HCT116 (cell line): ENCODE data around the gene LAD1. TPM values are rescaled to one million over a fixed set of nuclear protein-coding genes. Genes with fewer than 3 reads are reported as not detected.

Source experiments
- ATAC-seq: fragments of 200-7000 bp; cut with Tn5 transposase; 2 replicates; pipeline ENCODE4 v1.9.1; 2020; ENCODE audit warnings: mild to moderate bottlenecking, moderate library complexity
- BruUV-seq: library from RNA; stranded (reverse); fragments of 400-500 nt; replicated peaks from 2 replicates; lab custom pipeline; 2021; lab: Mats Ljungman, UMichigan
- CTCF ChIA-PET: fragments of 300-600 bp; sonication (Branson Sonifier 250); formaldehyde crosslinking; loops from one replicate; lab custom pipeline; 2021; ENCODE audit warnings: antibody characterized with exemption; lab: Charles Lee
- POLR2A ChIA-PET: fragments of 300-600, 350-600 bp; sonication (Branson Sonifier 250); formaldehyde crosslinking; loops from one replicate; lab custom pipeline; 2021; ENCODE audit warnings: antibody characterized with exemption; lab: Charles Lee
- RAD21 ChIA-PET, 2 experiments: fragments of 300-600 bp; sonication (Branson Sonifier 250); formaldehyde crosslinking; loops; one replicate each; lab custom pipeline; 2023; ENCODE audit warnings: low total read pairs in 2 of 2; ENCODE audit not compliant: uncharacterized antibody in 2 of 2, unreplicated experiment in 2 of 2, low non-redundant PET in 1 of 2; lab: Charles Lee
- DNase-seq: peaks from one replicate; pipeline ENCODE4 v3.0.0-alpha.2; 2010; ENCODE audit warnings: low read depth, low spot score
- H2AFZ ChIP-seq: fragments of 200-600 bp; shearing (Covaris generic), sonication (generic); 2 replicates; pipeline ENCODE4 v1.6.1; 2017; ENCODE audit warnings: low read depth, mixed run types, mixed read lengths, antibody characterized with exemption, low read length; ENCODE audit not compliant: poor library complexity, severe bottlenecking
- H3K27ac ChIP-seq: 2 replicates; pipeline ENCODE4 v1.5.1; 2012; ENCODE audit warnings: low read depth, low read length
- H3K27me3 ChIP-seq: fragments of 200-600 bp; sonication (generic); 2 replicates; pipeline ENCODE4 v1.6.1; 2016; ENCODE audit warnings: mixed run types, low read length, mixed read lengths; ENCODE audit not compliant: insufficient read depth
- H3K36me3 ChIP-seq, 2 experiments: fragments of 200-500 bp in 1 of 2; fragments of 200-600 bp in 1 of 2; sonication (Bioruptor generic) in 1 of 2; sonication (generic) in 1 of 2; 2 replicates each; pipeline versions ENCODE4 v1.5.1 to v1.6.1; 2014 to 2016; ENCODE audit warnings: low read length in 2 of 2, inconsistent platforms in 1 of 2, mixed read lengths in 1 of 2, mixed run types in 1 of 2; ENCODE audit not compliant: insufficient read depth in 2 of 2, control insufficient read depth in 1 of 2
- H3K4me1 ChIP-seq, 2 experiments: fragments of 200-600 bp in 1 of 2; sonication (generic) in 1 of 2; 2 replicates each; pipeline versions ENCODE4 v1.5.1 to v1.6.1; 2012 to 2017; ENCODE audit warnings: low read length in 2 of 2, inconsistent platforms in 1 of 2, mild to moderate bottlenecking in 1 of 2, mixed read lengths in 1 of 2, mixed run types in 1 of 2, moderate library complexity in 1 of 2; ENCODE audit not compliant: insufficient read depth in 2 of 2, control insufficient read depth in 1 of 2
- H3K4me2 ChIP-seq: fragments of 200-600 bp; sonication (generic); 2 replicates; pipeline ENCODE4 v1.6.1; 2017; ENCODE audit warnings: mixed run types, low read length, mixed read lengths
- H3K4me3 ChIP-seq, 2 experiments: fragments of 200-600 bp in 1 of 2; sonication (generic) in 1 of 2; replicated peaks in 1 of 2; 2 replicates each; pipeline ENCODE4 v1.5.1; 2011 to 2016; ENCODE audit warnings: low read length in 2 of 2, control low read depth in 1 of 2, low read depth in 1 of 2, mild to moderate bottlenecking in 1 of 2, mixed read lengths in 1 of 2, mixed run types in 1 of 2
- H3K79me2 ChIP-seq: fragments of 200-600 bp; sonication (generic); 2 replicates; pipeline ENCODE4 v1.6.1; 2017; ENCODE audit warnings: mild to moderate bottlenecking, mixed run types, low read length, moderate library complexity, mixed read lengths; ENCODE audit not compliant: insufficient read depth
- H3K9ac ChIP-seq: fragments of 200-600 bp; sonication (generic); 2 replicates; pipeline ENCODE4 v1.6.1; 2016; ENCODE audit warnings: low read length, mixed read lengths
- H3K9me2 ChIP-seq: fragments of 200-600 bp; sonication (generic), shearing (Covaris generic); 2 replicates; pipeline ENCODE4 v1.6.1; 2017; ENCODE audit warnings: mixed run types, mild to moderate bottlenecking, moderate library complexity; ENCODE audit not compliant: insufficient read depth
- H3K9me3 ChIP-seq, 2 experiments: fragments of 200-500 bp in 1 of 2; fragments of 200-600 bp in 1 of 2; sonication (Bioruptor generic) in 1 of 2; sonication (generic) in 1 of 2; 2 replicates each; pipeline ENCODE4 v1.6.1; 2014 to 2017; ENCODE audit warnings: low read length in 2 of 2, mixed read lengths in 2 of 2, inconsistent platforms in 1 of 2, low read depth in 1 of 2, mild to moderate bottlenecking in 1 of 2, mixed run types in 1 of 2, moderate library complexity in 1 of 2; ENCODE audit not compliant: control insufficient read depth in 1 of 2, insufficient read depth in 1 of 2
- H4K20me1 ChIP-seq: fragments of 200-600 bp; sonication (generic), shearing (Covaris generic); 2 replicates; pipeline ENCODE4 v1.6.1; 2017; ENCODE audit warnings: mixed run types, mild to moderate bottlenecking, moderate library complexity; ENCODE audit not compliant: insufficient read depth
- CBX3 ChIP-seq: IDR thresholded peaks from 2 replicates; pipeline ENCODE4 v1.6.1; 2012; ENCODE audit warnings: low read depth
- CEBPB ChIP-seq: IDR thresholded peaks from 2 replicates; pipeline ENCODE4 v1.6.1; 2012; ENCODE audit warnings: low read depth
- EGR1 ChIP-seq: IDR thresholded peaks from 2 replicates; pipeline ENCODE4 v1.6.1; 2012; ENCODE audit warnings: low read depth
- FOSL1 ChIP-seq: IDR thresholded peaks from 2 replicates; pipeline ENCODE4 v1.6.1; 2012; ENCODE audit warnings: low read depth
- JUND ChIP-seq: IDR thresholded peaks from 2 replicates; pipeline ENCODE4 v1.6.1; 2012
- POLR2A ChIP-seq: IDR thresholded peaks from 2 replicates; pipeline ENCODE4 v1.7.0; 2011; ENCODE audit warnings: borderline replicate concordance; ENCODE audit not compliant: insufficient read depth, insufficient read length; ENCODE audit errors: extremely low read depth
- POLR2AphosphoS5 ChIP-seq: IDR thresholded peaks from 2 replicates; pipeline ENCODE4 v1.6.1; 2011; ENCODE audit warnings: mild to moderate bottlenecking, low read depth, low read length, moderate library complexity
- RAD21 ChIP-seq: IDR thresholded peaks from 2 replicates; pipeline ENCODE4 v1.6.1; 2012; ENCODE audit warnings: low read depth, mild to moderate bottlenecking
- SIN3A ChIP-seq: IDR thresholded peaks from 2 replicates; pipeline ENCODE4 v1.6.1; 2012; ENCODE audit warnings: low read depth
- SP1 ChIP-seq: IDR thresholded peaks from 2 replicates; pipeline ENCODE4 v1.6.1; 2012; ENCODE audit warnings: low read depth
- SRF ChIP-seq: IDR thresholded peaks from 2 replicates; pipeline ENCODE4 v1.6.1; 2012; ENCODE audit warnings: low read depth
- TCF7L2 ChIP-seq: IDR thresholded peaks from 2 replicates; pipeline ENCODE4 v1.7.0; 2011; ENCODE audit warnings: borderline replicate concordance, inconsistent platforms; ENCODE audit not compliant: insufficient read depth, insufficient read length; ENCODE audit errors: extremely low read depth
- YY1 ChIP-seq: IDR thresholded peaks from 2 replicates; pipeline ENCODE4 v1.6.1; 2011; ENCODE audit warnings: low read length, low read depth, moderate library complexity, mild to moderate bottlenecking; ENCODE audit not compliant: insufficient replicate concordance; ENCODE audit errors: extremely low read depth
- intact Hi-C: fragments of 100-400 bp; cut with micrococcal nuclease; formaldehyde crosslinking; loops from 2 replicates; pipeline ENCODE4 v1.10.0; 2022
- total RNA-seq: library from RNA; stranded (reverse); gene quantifications from one replicate; pipeline ENCODE4 v1.2.1, GENCODE V29; 2021; ENCODE audit not compliant: unreplicated experiment
- TF ChIP-seq, protein P1 (sequence below): IDR thresholded peaks from 2 replicates; pipeline ENCODE4 v1.6.1; 2011; ENCODE audit warnings: mild to moderate bottlenecking, low read length, moderate library complexity; ENCODE audit not compliant: insufficient replicate concordance; ENCODE audit errors: extremely low read depth
- TF ChIP-seq, protein P2 (sequence below): IDR thresholded peaks from 2 replicates; pipeline ENCODE4 v1.6.1; 2012
- TF ChIP-seq, protein P3 (sequence below): IDR thresholded peaks from 2 replicates; pipeline ENCODE4 v1.6.1; 2012

The LAD1 gene
- total RNA-seq, 1 experiment from 2014 or later, result 56.1 TPM

DNA sequence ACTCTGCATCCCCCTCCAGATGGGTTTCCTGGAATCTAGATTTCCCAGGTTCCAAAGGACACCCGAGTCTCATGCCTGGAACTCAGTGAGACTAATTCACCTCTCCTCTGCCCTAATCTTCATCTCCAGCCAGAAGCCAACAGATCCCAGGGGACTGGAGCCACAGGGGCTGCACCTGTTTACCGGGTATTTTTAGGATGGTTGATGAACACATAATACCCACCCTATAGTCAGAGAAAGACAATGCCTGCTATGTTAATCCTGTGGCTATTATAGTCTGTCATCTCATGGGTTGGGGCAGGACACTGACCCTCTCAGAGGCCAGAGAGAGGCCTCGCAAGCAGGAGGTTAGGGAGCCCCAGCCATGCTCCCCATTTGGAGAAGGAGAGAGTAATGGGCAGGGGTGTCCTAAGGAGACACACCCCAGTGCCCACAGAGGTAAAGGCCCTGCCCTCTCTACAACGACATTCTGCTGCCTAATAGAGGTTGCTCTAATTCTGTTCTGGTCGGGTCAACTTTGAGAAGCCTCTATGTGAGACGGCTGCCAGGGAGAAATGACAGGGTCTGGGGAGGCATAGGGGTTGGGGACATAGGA lies 23.4 kb upstream of the LAD1 start:
- H3K36me3 ChIP-seq, result no peaks in the 10 kb centered on the region

More for the DNA sequence above, 23.4 kb upstream of the LAD1 start:
- Histone ChIP-seq H3K9ac (no peak overlapping the region), H3K79me2 (no peaks in the 10 kb centered on the region), H3K27me3 (no peaks in the 10 kb centered on the region), H2AFZ (no peak overlapping the region), H3K27ac (no peak overlapping the region), H3K4me1 (no peaks in the 10 kb centered on the region), H3K4me3 (no peak overlapping the region), H3K9me2 (no peaks in the 10 kb centered on the region), H3K4me2 (no peak overlapping the region), H4K20me1 (no peaks in the 10 kb centered on the region), H3K9me3 (no peaks in the 10 kb centered on the region)
- ATAC-seq (no peak), DNase-seq (no peak)
- ChIA-PET RAD21 (no interaction called here), POLR2A (no interaction called here), CTCF (no interaction called here)
- no TSS peak for BruUV-seq
- TF ChIP-seq SRF, result no peak
- TF ChIP-seq, protein P1, sequence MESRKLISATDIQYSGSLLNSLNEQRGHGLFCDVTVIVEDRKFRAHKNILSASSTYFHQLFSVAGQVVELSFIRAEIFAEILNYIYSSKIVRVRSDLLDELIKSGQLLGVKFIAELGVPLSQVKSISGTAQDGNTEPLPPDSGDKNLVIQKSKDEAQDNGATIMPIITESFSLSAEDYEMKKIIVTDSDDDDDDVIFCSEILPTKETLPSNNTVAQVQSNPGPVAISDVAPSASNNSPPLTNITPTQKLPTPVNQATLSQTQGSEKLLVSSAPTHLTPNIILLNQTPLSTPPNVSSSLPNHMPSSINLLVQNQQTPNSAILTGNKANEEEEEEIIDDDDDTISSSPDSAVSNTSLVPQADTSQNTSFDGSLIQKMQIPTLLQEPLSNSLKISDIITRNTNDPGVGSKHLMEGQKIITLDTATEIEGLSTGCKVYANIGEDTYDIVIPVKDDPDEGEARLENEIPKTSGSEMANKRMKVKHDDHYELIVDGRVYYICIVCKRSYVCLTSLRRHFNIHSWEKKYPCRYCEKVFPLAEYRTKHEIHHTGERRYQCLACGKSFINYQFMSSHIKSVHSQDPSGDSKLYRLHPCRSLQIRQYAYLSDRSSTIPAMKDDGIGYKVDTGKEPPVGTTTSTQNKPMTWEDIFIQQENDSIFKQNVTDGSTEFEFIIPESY, result no peak
- TF ChIP-seq, protein P2, sequence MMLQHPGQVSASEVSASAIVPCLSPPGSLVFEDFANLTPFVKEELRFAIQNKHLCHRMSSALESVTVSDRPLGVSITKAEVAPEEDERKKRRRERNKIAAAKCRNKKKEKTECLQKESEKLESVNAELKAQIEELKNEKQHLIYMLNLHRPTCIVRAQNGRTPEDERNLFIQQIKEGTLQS, result no peak
- no peak for TF ChIP-seq SIN3A
- no peak for TF ChIP-seq JUND
- no peak for TF ChIP-seq POLR2AphosphoS5
- no peak for TF ChIP-seq CBX3
- no peak for TF ChIP-seq SP1
- no peak for TF ChIP-seq YY1
- no peak for TF ChIP-seq POLR2A
- no peak for TF ChIP-seq RAD21
- TF ChIP-seq, protein P3, sequence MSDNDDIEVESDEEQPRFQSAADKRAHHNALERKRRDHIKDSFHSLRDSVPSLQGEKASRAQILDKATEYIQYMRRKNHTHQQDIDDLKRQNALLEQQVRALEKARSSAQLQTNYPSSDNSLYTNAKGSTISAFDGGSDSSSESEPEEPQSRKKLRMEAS, result no peak
- no peak for TF ChIP-seq FOSL1
- no peak for TF ChIP-seq CEBPB
- no peak for TF ChIP-seq TCF7L2
- no peak for TF ChIP-seq EGR1
- intact Hi-C loops, result no loop called here
